ENCODE measurements around the gene BCL2L15. TPM values are rescaled to one million over a fixed set of nuclear protein-coding genes. Genes with fewer than 3 reads are reported as not detected.

The BCL2L15 gene
- total RNA-seq, 1 experiment from 2014 or later: 1.1 TPM

DNA sequence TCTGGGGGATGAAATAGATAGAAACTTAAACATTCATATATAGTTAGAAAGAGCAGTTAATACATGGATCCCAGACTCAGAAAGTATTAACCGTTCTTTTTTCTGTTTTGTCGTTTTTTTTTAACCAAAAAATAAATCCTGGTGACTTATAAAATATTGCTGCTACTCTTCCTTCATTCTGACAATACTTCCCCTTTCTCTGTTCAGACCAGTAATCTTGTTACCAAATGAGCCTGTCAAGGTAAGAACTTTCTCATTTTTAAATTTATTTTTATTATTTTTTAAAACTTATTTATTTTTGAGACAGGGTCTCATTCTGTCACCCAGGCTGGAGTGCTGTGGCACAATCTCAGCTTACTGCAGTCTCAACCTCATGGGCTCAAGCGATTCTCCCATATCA lies 29.6 kb downstream of the BCL2L15 start:
- H3K27me3 ChIP-seq (replicated peaks; ENCODE audit: insufficient read depth, low read depth, low read length, poor library complexity): no peaks in the 10 kb centered on the region
- no peaks in the 10 kb centered on the region for H3K9me3 ChIP-seq (ENCODE audit: low read depth, low read length, poor library complexity, severe bottlenecking)
- H3K36me3 ChIP-seq (ENCODE audit: insufficient read depth, low read length, poor library complexity, severe bottlenecking): no peaks in the 10 kb centered on the region
- no TSS peak for BruUV-seq (replicated peaks)
- ChIA-PET POLR2A (ENCODE audit: low non-redundant PET) (no interaction called here), CTCF (no interaction called here)
- no peak overlapping the region for H3K4me3 ChIP-seq (ENCODE audit: low read depth, low read length, poor library complexity, severe bottlenecking)
- peaks cover 27% of the 10 kb centered on the region for H3K4me1 ChIP-seq (ENCODE audit: insufficient read depth, low read length, poor library complexity, severe bottlenecking)
- TF ChIP-seq, protein P1, sequence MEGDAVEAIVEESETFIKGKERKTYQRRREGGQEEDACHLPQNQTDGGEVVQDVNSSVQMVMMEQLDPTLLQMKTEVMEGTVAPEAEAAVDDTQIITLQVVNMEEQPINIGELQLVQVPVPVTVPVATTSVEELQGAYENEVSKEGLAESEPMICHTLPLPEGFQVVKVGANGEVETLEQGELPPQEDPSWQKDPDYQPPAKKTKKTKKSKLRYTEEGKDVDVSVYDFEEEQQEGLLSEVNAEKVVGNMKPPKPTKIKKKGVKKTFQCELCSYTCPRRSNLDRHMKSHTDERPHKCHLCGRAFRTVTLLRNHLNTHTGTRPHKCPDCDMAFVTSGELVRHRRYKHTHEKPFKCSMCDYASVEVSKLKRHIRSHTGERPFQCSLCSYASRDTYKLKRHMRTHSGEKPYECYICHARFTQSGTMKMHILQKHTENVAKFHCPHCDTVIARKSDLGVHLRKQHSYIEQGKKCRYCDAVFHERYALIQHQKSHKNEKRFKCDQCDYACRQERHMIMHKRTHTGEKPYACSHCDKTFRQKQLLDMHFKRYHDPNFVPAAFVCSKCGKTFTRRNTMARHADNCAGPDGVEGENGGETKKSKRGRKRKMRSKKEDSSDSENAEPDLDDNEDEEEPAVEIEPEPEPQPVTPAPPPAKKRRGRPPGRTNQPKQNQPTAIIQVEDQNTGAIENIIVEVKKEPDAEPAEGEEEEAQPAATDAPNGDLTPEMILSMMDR (conservative IDR thresholded peaks at IDR 0.05; ENCODE audit: low read depth, low read length): no peak
- no peak for TF ChIP-seq EZH2 (IDR thresholded peaks at IDR 0.05; ENCODE audit: borderline replicate concordance, low read depth, low read length, poor library complexity, severe bottlenecking)
- DNase-seq (ENCODE audit: low spot score): no peak
- H3K27ac ChIP-seq (ENCODE audit: low read depth, low read length, poor library complexity, severe bottlenecking): no peak overlapping the region
- intact Hi-C loops (cut with micrococcal nuclease; ENCODE audit: unreplicated experiment): no loop called here

DNA sequence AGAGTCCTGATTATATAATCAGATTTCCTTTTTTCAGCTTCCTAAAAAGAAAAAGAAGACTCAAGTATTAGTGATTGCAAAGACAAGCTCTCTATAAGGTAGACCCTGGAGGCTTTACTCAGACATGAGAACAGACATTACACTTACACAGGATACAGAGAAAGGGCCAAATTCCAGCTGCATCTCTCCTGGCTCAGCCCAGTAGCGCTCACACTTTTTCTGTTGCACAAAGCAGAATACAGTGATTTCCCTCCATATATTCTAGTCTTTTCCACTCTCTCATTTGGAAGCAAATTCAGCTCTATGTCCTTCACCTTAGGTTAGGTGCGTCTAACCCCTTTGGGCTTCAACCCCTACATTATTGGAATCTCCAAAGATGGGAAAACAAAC lies 31.0 kb downstream of the BCL2L15 start:
- no TSS peak for BruUV-seq (replicated peaks)
- Histone ChIP-seq H3K36me3 (ENCODE audit: insufficient read depth, low read length, poor library complexity, severe bottlenecking) (no peaks in the 10 kb centered on the region), H3K9me3 (ENCODE audit: low read depth, low read length, poor library complexity, severe bottlenecking) (no peaks in the 10 kb centered on the region), H3K4me1 (ENCODE audit: insufficient read depth, low read length, poor library complexity, severe bottlenecking) (peaks cover 37% of the 10 kb centered on the region), H3K27ac (ENCODE audit: low read depth, low read length, poor library complexity, severe bottlenecking) (peak overlapping the region; percentile 30), H3K4me3 (ENCODE audit: low read depth, low read length, poor library complexity, severe bottlenecking) (no peak overlapping the region), H3K27me3 (replicated peaks; ENCODE audit: insufficient read depth, low read depth, low read length, poor library complexity) (no peaks in the 10 kb centered on the region)
- POLR2A ChIA-PET (ENCODE audit: low non-redundant PET): interaction anchor here (0.6 kb wide), 1 partner anchor 9 kb away, joined by 10 read pairs; no protein-coding TSS in a partner anchor
- TF ChIP-seq, protein P1 (conservative IDR thresholded peaks at IDR 0.05; ENCODE audit: low read depth, low read length): no peak
- no peak for TF ChIP-seq EZH2 (IDR thresholded peaks at IDR 0.05; ENCODE audit: borderline replicate concordance, low read depth, low read length, poor library complexity, severe bottlenecking)
- intact Hi-C loops (cut with micrococcal nuclease; ENCODE audit: unreplicated experiment): no loop called here
- DNase-seq (ENCODE audit: low spot score): no peak
- CTCF ChIA-PET: no interaction called here

DNA sequence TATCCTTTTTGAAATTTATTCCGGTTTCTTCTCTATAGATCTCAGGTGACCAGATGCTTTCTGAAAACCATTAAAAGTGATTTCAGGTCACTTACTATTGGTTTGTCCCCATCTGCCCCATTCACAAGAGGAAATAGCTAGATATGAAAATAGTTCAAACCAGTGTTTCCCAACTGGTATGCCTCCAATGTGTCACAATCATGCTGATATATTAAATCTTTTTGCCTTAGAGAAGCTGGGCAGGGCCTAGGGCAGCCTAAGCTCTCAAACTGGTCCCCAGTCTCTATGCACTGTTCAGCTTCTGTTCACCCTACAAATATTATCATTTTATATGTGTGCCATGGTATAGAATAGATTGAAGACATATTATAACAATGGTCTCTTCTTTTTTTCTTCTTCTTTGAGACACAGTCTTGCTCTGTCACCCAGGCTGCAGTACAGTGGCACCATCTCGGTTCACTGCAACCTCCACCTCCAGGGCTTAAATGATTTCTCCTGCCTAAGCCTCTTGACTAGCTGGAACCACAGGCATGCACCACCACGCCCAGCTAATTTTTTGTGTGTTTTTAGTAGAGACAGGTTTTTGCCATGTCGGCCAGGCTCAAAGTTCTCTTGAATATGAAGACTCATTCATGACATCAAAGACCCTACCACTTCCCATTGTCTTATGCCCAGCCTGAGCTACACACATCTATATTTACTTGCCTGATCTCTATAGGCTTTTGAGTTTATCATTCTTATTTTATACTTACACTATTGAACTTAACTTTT lies 31.6 kb downstream of the BCL2L15 start:
- Histone ChIP-seq H3K4me3 (ENCODE audit: low read depth, low read length, poor library complexity, severe bottlenecking) (no peak overlapping the region), H3K9me3 (ENCODE audit: low read depth, low read length, poor library complexity, severe bottlenecking) (no peaks in the 10 kb centered on the region), H3K27ac (ENCODE audit: low read depth, low read length, poor library complexity, severe bottlenecking) (peak overlapping the region; percentile 30), H3K4me1 (ENCODE audit: insufficient read depth, low read length, poor library complexity, severe bottlenecking) (peaks cover 37% of the 10 kb centered on the region), H3K27me3 (replicated peaks; ENCODE audit: insufficient read depth, low read depth, low read length, poor library complexity) (no peaks in the 10 kb centered on the region), H3K36me3 (ENCODE audit: insufficient read depth, low read length, poor library complexity, severe bottlenecking) (no peaks in the 10 kb centered on the region)
- TF ChIP-seq, protein P1 (conservative IDR thresholded peaks at IDR 0.05; ENCODE audit: low read depth, low read length): no peak
- no peak for TF ChIP-seq EZH2 (IDR thresholded peaks at IDR 0.05; ENCODE audit: borderline replicate concordance, low read depth, low read length, poor library complexity, severe bottlenecking)
- DNase-seq (ENCODE audit: low spot score): no peak
- ChIA-PET POLR2A (ENCODE audit: low non-redundant PET) (interaction anchor here (0.6 kb wide), 1 partner anchor 9 kb away, joined by 10 read pairs; no protein-coding TSS in a partner anchor), CTCF (interaction anchor here (0.7 kb wide), 1 partner anchor 823 kb away, joined by 5 read pairs; no protein-coding TSS in a partner anchor)
- no TSS peak for BruUV-seq (replicated peaks)
- intact Hi-C loops (cut with micrococcal nuclease; ENCODE audit: unreplicated experiment): no loop called here

All from A673 (cell line).